WTC11 (cell line): ENCODE results near the gene KCNJ8.

ENCODE experiments used
- ATF1 ChIP-seq: sonication (generic); formaldehyde crosslinking; IDR thresholded peaks from 2 replicates; pipeline ENCODE4 v1.8.1; 2023; ENCODE audit warnings: mild to moderate bottlenecking, moderate library complexity, missing genetic modification reagents
- ATF2 ChIP-seq: sonication (generic); formaldehyde crosslinking; IDR thresholded peaks from 2 replicates; pipeline ENCODE4 v1.8.1; 2022; ENCODE audit warnings: low read depth, missing genetic modification reagents, borderline replicate concordance
- CTCF ChIP-seq: fragments of 200-600 bp; IDR thresholded peaks from 2 replicates; pipeline ENCODE4 v1.8.0; 2022; ENCODE audit warnings: antibody characterized with exemption
- E2F1 ChIP-seq: sonication (generic); formaldehyde crosslinking; IDR thresholded peaks from 2 replicates; pipeline ENCODE4 v1.8.0; 2022; ENCODE audit warnings: mild to moderate bottlenecking, missing genetic modification reagents
- ELF4 ChIP-seq: sonication (generic); formaldehyde crosslinking; IDR thresholded peaks from 2 replicates; pipeline ENCODE4 v1.8.1; 2022; ENCODE audit warnings: low read depth, mild to moderate bottlenecking, moderate library complexity, missing genetic modification reagents
- EMX1 ChIP-seq: fragments of 250-450 bp; sonication (Bioruptor Pico); IDR thresholded peaks from 2 replicates; pipeline ENCODE4 v1.8.0; 2021; ENCODE audit warnings: mild to moderate bottlenecking
- ERG ChIP-seq: fragments of 250-450 bp; sonication (Bioruptor Pico); IDR thresholded peaks from 2 replicates; pipeline ENCODE4 v1.8.0; 2021; ENCODE audit warnings: mild to moderate bottlenecking
- JUN ChIP-seq: sonication (generic); formaldehyde crosslinking; IDR thresholded peaks from 2 replicates; pipeline ENCODE4 v1.8.0; 2023; ENCODE audit warnings: mild to moderate bottlenecking, missing genetic modification reagents
- MAX ChIP-seq: sonication (generic); formaldehyde crosslinking; IDR thresholded peaks from 2 replicates; pipeline ENCODE4 v1.8.0; 2022; ENCODE audit warnings: mild to moderate bottlenecking, missing genetic modification reagents
- NFYB ChIP-seq: sonication (generic); formaldehyde crosslinking; conservative IDR thresholded peaks from 2 replicates; pipeline ENCODE4 v1.8.0; 2022; ENCODE audit warnings: low read depth, missing genetic modification reagents
- SMAD3 ChIP-seq: sonication (generic); formaldehyde crosslinking; IDR thresholded peaks from 2 replicates; pipeline ENCODE4 v1.8.0; 2022; ENCODE audit warnings: missing genetic modification reagents, mild to moderate bottlenecking, borderline replicate concordance
- USF1 ChIP-seq: sonication (generic); formaldehyde crosslinking; IDR thresholded peaks from 2 replicates; pipeline ENCODE4 v1.8.0; 2022; ENCODE audit warnings: mild to moderate bottlenecking, missing genetic modification reagents
- USF2 ChIP-seq: sonication (generic); formaldehyde crosslinking; IDR thresholded peaks from 2 replicates; pipeline ENCODE4 v1.8.1; 2023; ENCODE audit warnings: mild to moderate bottlenecking, missing genetic modification reagents, moderate library complexity
- ZNF232 ChIP-seq: sonication (generic); formaldehyde crosslinking; IDR thresholded peaks from 2 replicates; pipeline ENCODE4 v1.8.0; 2022; ENCODE audit warnings: mild to moderate bottlenecking, missing genetic modification reagents

GRCh38 chr12:21757735-21758134 is 16.8 kb downstream of the KCNJ8 start:
- TF ChIP-seq ATF1 (CRISPR knock-in tag) (no peak), E2F1 (no peak), EMX1 (no peak), ATF2 (CRISPR knock-in tag) (no peak), ERG (CRISPR knock-in tag) (no peak), SMAD3 (CRISPR knock-in tag) (no peak), ZNF232 (CRISPR knock-in tag) (no peak), CTCF (no peak), MAX (CRISPR knock-in tag) (no peak), USF1 (CRISPR knock-in tag) (no peak), ELF4 (CRISPR knock-in tag) (no peak), USF2 (no peak), NFYB (CRISPR knock-in tag) (no peak), JUN (CRISPR knock-in tag) (no peak)
